IMR-90 (cell line): ENCODE results near the gene KNG1. TPM values are rescaled to one million over a fixed set of nuclear protein-coding genes. Genes with fewer than 3 reads are reported as not detected.
A peak's percentile ranks its signal among the peaks of the same experiment; 100 is the strongest.

Source experiments
- ATAC-seq: fragments of 200-7000 bp; cut with Tn5 transposase; 2 replicates; pipeline ENCODE4 v1.9.1; 2020; ENCODE audit warnings: low read depth, mild to moderate bottlenecking, moderate library complexity
- BruUV-seq: library from RNA; stranded (reverse); fragments of 400-500 nt; replicated peaks from 2 replicates; lab custom pipeline; 2021; lab: Mats Ljungman, UMichigan
- CTCF ChIA-PET: fragments of 300-600 bp; formaldehyde crosslinking; extraction: SDS; loops from one replicate; lab custom pipeline; 2021; ENCODE audit warnings: antibody characterized with exemption; lab: Yijun Ruan, JAX
- POLR2A ChIA-PET: fragments of 300-600 bp; sonication (Branson Sonifier 250); formaldehyde crosslinking; loops from one replicate; lab custom pipeline; 2022; ENCODE audit warnings: antibody characterized with exemption; ENCODE audit not compliant: unreplicated experiment; lab: Charles Lee
- DNase-seq: peaks from one replicate; pipeline ENCODE4 v3.0.0; 2013
- H2AFZ ChIP-seq: replicated peaks from 2 replicates; pipeline ENCODE3; 2013; ENCODE audit warnings: low read length, mild to moderate bottlenecking; ENCODE audit not compliant: poor library complexity
- H2AK5ac ChIP-seq: 2 replicates; pipeline ENCODE4 v1.6.1; 2013; ENCODE audit warnings: low read depth, low read length, inconsistent platforms
- H2AK9ac ChIP-seq: replicated peaks from 2 replicates; pipeline ENCODE3; 2013; ENCODE audit warnings: mild to moderate bottlenecking, low read depth, low read length, moderate library complexity; ENCODE audit not compliant: poor library complexity
- H2BK120ac ChIP-seq: 2 replicates; pipeline ENCODE4 v1.6.1; 2013; ENCODE audit warnings: low read depth, low read length, inconsistent platforms
- H2BK15ac ChIP-seq: 3 replicates; pipeline ENCODE4 v1.6.1; 2013; ENCODE audit warnings: low read depth, low read length, inconsistent platforms
- H2BK20ac ChIP-seq: 2 replicates; pipeline ENCODE4 v1.6.1; 2013; ENCODE audit warnings: low read depth, mild to moderate bottlenecking, inconsistent platforms, low read length, moderate library complexity
- H2BK5ac ChIP-seq: 2 replicates; pipeline ENCODE4 v1.6.1; 2013; ENCODE audit warnings: mild to moderate bottlenecking, low read depth, low read length, inconsistent platforms; ENCODE audit not compliant: poor library complexity, severe bottlenecking
- H3K14ac ChIP-seq: replicated peaks from 2 replicates; pipeline ENCODE4 v1.6.1; 2013; ENCODE audit warnings: low read depth, low read length, inconsistent platforms
- H3K18ac ChIP-seq: 2 replicates; pipeline ENCODE4 v1.6.1; 2013; ENCODE audit warnings: low read depth, low read length, control low read depth
- H3K23ac ChIP-seq: 2 replicates; pipeline ENCODE4 v1.6.1; 2013; ENCODE audit warnings: low read depth, low read length, inconsistent platforms
- H3K27ac ChIP-seq: 2 replicates; pipeline ENCODE4 v1.5.1; 2013; ENCODE audit warnings: mild to moderate bottlenecking, control low read depth, low read length; ENCODE audit not compliant: insufficient read depth
- H3K27me3 ChIP-seq: 2 replicates; pipeline ENCODE4 v1.6.1; 2013; ENCODE audit warnings: low read length; ENCODE audit not compliant: control insufficient read depth, insufficient read depth
- H3K36me3 ChIP-seq: 2 replicates; pipeline ENCODE4 v1.6.1; 2013; ENCODE audit warnings: low read length, mixed read lengths; ENCODE audit not compliant: control insufficient read depth, insufficient read depth
- H3K4ac ChIP-seq: 2 replicates; pipeline ENCODE4 v1.6.1; 2013; ENCODE audit warnings: low read depth, low read length, inconsistent platforms
- H3K4me1 ChIP-seq: 2 replicates; pipeline ENCODE4 v1.6.1; 2013; ENCODE audit warnings: low read length, mixed read lengths; ENCODE audit not compliant: control insufficient read depth, insufficient read depth
- H3K4me2 ChIP-seq: 2 replicates; pipeline ENCODE4 v1.6.1; 2013; ENCODE audit warnings: low read depth, mild to moderate bottlenecking, control low read depth, low read length, moderate library complexity
- H3K4me3 ChIP-seq: 2 replicates; pipeline ENCODE4 v1.5.1; 2013; ENCODE audit warnings: low read depth, mild to moderate bottlenecking, control low read depth, low read length, moderate library complexity; ENCODE audit not compliant: insufficient read depth
- H3K56ac ChIP-seq: 2 replicates; pipeline ENCODE4 v1.6.1; 2013; ENCODE audit warnings: low read length, inconsistent platforms; ENCODE audit not compliant: insufficient read depth; ENCODE audit errors: extremely low read depth
- H3K79me1 ChIP-seq, 2 experiments: 2 replicates each; pipeline ENCODE4 v1.6.1; 2013; ENCODE audit warnings: low read length in 2 of 2, inconsistent platforms in 1 of 2, low read depth in 1 of 2
- H3K9ac ChIP-seq: 2 replicates; pipeline ENCODE4 v1.6.1; 2013; ENCODE audit warnings: low read depth, low read length, control low read depth
- H3K9me1 ChIP-seq: 2 replicates; pipeline ENCODE4 v1.6.1; 2013; ENCODE audit warnings: low read length, inconsistent platforms; ENCODE audit not compliant: insufficient read depth
- H3K9me3 ChIP-seq: 2 replicates; pipeline ENCODE4 v1.6.1; 2013; ENCODE audit warnings: low read length; ENCODE audit not compliant: control insufficient read depth, insufficient read depth
- H4K20me1 ChIP-seq: 2 replicates; pipeline ENCODE4 v1.6.1; 2013; ENCODE audit warnings: low read length, inconsistent platforms; ENCODE audit not compliant: insufficient read depth
- H4K5ac ChIP-seq: 2 replicates; pipeline ENCODE4 v1.6.1; 2013; ENCODE audit warnings: mild to moderate bottlenecking, low read depth, low read length, control low read depth
- H4K8ac ChIP-seq, 2 experiments: 2 replicates each; pipeline ENCODE4 v1.6.1; 2013; ENCODE audit warnings: low read depth in 2 of 2, low read length in 2 of 2, control low read depth in 1 of 2, inconsistent platforms in 1 of 2
- H4K91ac ChIP-seq: 2 replicates; pipeline ENCODE4 v1.6.1; 2013; ENCODE audit warnings: low read depth, low read length, inconsistent platforms; ENCODE audit not compliant: insufficient read depth
- CEBPB ChIP-seq: IDR thresholded peaks from 2 replicates; pipeline ENCODE4 v1.6.1; 2012; ENCODE audit warnings: low read depth, low read length, improper control_type of control experiment
- CHD1 ChIP-seq: IDR thresholded peaks from 2 replicates; pipeline ENCODE4 v1.6.1; 2012; ENCODE audit warnings: low read depth, low read length, improper control_type of control experiment
- FOS ChIP-seq: fragments of 150-350 bp; IDR thresholded peaks from 2 replicates; pipeline ENCODE4 v1.6.1; 2016; ENCODE audit warnings: low read depth, low read length
- MAFK ChIP-seq: IDR thresholded peaks from 2 replicates; pipeline ENCODE4 v1.6.1; 2012; ENCODE audit warnings: low read depth, low read length, improper control_type of control experiment
- MAZ ChIP-seq: IDR thresholded peaks from 2 replicates; pipeline ENCODE4 v1.6.1; 2012; ENCODE audit warnings: low read depth, mild to moderate bottlenecking, low read length, improper control_type of control experiment, moderate library complexity, borderline replicate concordance
- MXI1 ChIP-seq: IDR thresholded peaks from 2 replicates; pipeline ENCODE4 v1.6.1; 2012; ENCODE audit warnings: low read depth, mild to moderate bottlenecking, low read length, moderate library complexity, borderline replicate concordance
- NFE2L2 ChIP-seq: fragments of 150-350 bp; IDR thresholded peaks from 2 replicates; pipeline ENCODE4 v1.6.1; 2016; ENCODE audit warnings: low read depth, mild to moderate bottlenecking, low read length
- POLR2A ChIP-seq: IDR thresholded peaks from 2 replicates; pipeline ENCODE4 v1.6.1; 2012; ENCODE audit warnings: mild to moderate bottlenecking, low read depth, low read length
- RAD21 ChIP-seq: IDR thresholded peaks from 2 replicates; pipeline ENCODE4 v1.6.1; 2012; ENCODE audit warnings: low read length, improper control_type of control experiment
- RCOR1 ChIP-seq: IDR thresholded peaks from 2 replicates; pipeline ENCODE4 v1.6.1; 2012; ENCODE audit warnings: mild to moderate bottlenecking, low read length, improper control_type of control experiment; ENCODE audit not compliant: insufficient replicate concordance
- RFX5 ChIP-seq: IDR thresholded peaks from 2 replicates; pipeline ENCODE4 v1.8.0; 2012; ENCODE audit warnings: low read depth, mild to moderate bottlenecking, low read length, moderate library complexity
- SMC3 ChIP-seq: fragments of 150-350 bp; IDR thresholded peaks from 2 replicates; pipeline ENCODE4 v1.6.1; 2016; ENCODE audit warnings: low read depth, mild to moderate bottlenecking, antibody characterized with exemption, low read length, moderate library complexity
- WGBS, 2 experiments: methylation state at CpG; one replicate each; pipeline versions ENCODE4 v1.1.5 to v1.1.7; 2013; ENCODE audit warnings: missing lambda C conversion rate in 2 of 2; ENCODE audit not compliant: insufficient read length in 1 of 2; ENCODE audit errors: extremely low coverage in 2 of 2; 5-methylcytosine and 5-hydroxymethylcytosine counted together
- dilution Hi-C: fragments of 300-500 bp; cut with HindIII; formaldehyde crosslinking; loops from one replicate; pipeline ENCODE4 v1.14.3; 2018; ENCODE audit warnings: low sequenced_read_pairs; ENCODE audit not compliant: unreplicated experiment
- in situ Hi-C: fragments of 300-500 bp; cut with MboI; formaldehyde crosslinking; loops from 3 replicates; pipeline ENCODE4 v1.14.3; 2019; ENCODE audit warnings: low sequenced_read_pairs, inconsistent platforms, mixed read lengths
- intact Hi-C: fragments of 100-400 bp; cut with micrococcal nuclease; formaldehyde crosslinking; loops from 2 replicates; pipeline ENCODE4 v1.10.0; 2022
- polyA plus RNA-seq, 3 experiments: library from polyadenylated mRNA; depleted of rRNA; stranded (reverse); fragments of >200 nt; gene quantifications; 2 replicates each; pipeline ENCODE4 v1.2.3, GENCODE V29; 2012; ENCODE audit warnings: low replicate concordance in 1 of 3
- total RNA-seq: library from RNA; depleted of rRNA; stranded (reverse); fragments of >200 nt; gene quantifications from 2 replicates; pipeline ENCODE4 v1.2.3, GENCODE V29; 2012
- TF ChIP-seq, protein P1 (sequence below): conservative IDR thresholded peaks from 2 replicates; pipeline ENCODE4 v1.5.1; 2012; ENCODE audit warnings: mild to moderate bottlenecking, low read depth, low read length, improper control_type of control experiment
- TF ChIP-seq, protein P2 (sequence below): fragments of 150-350 bp; IDR thresholded peaks from 2 replicates; pipeline ENCODE4 v1.6.1; 2017; ENCODE audit warnings: mild to moderate bottlenecking, antibody characterized with exemption, low read length, low read depth
- TF ChIP-seq, protein P3 (sequence below): fragments of 150-350 bp; IDR thresholded peaks from 2 replicates; pipeline ENCODE4 v1.6.1; 2016; ENCODE audit warnings: low read depth, mild to moderate bottlenecking, low read length, moderate library complexity, borderline replicate concordance

KNG1 gene
- total and polyA plus RNA-seq, 2 of the 4 experiments (the other 2 are of a cell fraction), result not detected

DNA sequence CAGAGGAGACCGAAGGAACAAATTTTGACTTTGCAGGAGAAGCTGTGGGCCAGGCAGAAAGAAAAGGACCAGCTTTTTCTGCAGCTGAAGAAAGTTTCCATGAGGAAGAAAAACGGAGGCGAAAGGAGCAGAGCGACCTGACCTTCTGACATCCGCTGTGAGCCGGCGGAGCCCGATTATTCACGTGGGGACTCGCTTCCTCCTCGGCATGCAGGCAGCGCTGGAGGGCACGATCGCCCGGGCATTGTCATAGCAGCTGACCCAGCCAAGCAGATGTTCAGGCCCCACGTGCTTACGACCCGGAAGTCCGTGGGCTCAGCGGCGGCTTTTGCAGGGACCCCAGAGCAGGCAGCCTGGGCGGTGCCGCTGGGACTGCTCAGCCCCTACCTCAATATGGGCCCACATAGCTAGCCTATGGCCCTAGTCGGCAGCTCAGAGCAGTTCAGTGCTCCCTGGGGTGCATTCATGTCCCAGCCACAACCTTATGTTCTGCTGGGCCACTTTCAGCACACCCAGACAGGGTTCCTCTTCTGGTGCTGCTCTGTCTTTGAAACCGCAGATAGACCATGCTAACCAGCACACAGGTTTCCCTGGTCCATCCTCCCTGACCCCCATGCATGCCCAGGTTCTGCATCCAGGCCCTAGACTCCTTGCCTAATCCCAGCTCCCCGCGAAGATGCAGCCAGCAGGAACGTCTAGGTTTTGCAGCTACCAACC, 55.7 kb downstream of the KNG1 start:
- peak overlapping the region; percentile 78 for H3K4me2 ChIP-seq
- 38% methylated on average over 17 of the region's 28 CpGs; no CpG with 5 or more reads in 1 of the 2 experiments for WGBS, 2 experiments
- ChIA-PET POLR2A (interaction anchor here (1.2 kb wide), 1 partner anchor 10 kb away, joined by 5 read pairs; the partner anchor contains the start of gene EIF4A2), CTCF (no interaction called here)
- no peaks in the 10 kb centered on the region for H3K9me3 ChIP-seq
- peak overlapping the region; percentile 84 for H2AFZ ChIP-seq
- ATAC-seq (peak; percentile 69), DNase-seq (no peak)
- no peak overlapping the region for H3K18ac ChIP-seq
- no peak overlapping the region for H3K4ac ChIP-seq
- 0 out of 2 replicates have a peak overlapping the region, but pooled peaks have one; percentile 3 for H3K14ac ChIP-seq
- in situ Hi-C loops, result no loop called here
- no peaks in the 10 kb centered on the region for H3K79me1 ChIP-seq
- H3K27me3 ChIP-seq, result peaks cover 1% of the 10 kb centered on the region; the same call in 1 of the 2 replicates
- H4K20me1 ChIP-seq, result no peaks in the 10 kb centered on the region
- H4K91ac ChIP-seq, result no peak overlapping the region
- peaks cover 4% of the 10 kb centered on the region; the same call in 1 of the 2 replicates for H3K4me1 ChIP-seq
- H4K8ac ChIP-seq, result peak overlapping the region; percentile 29 to 60; a peak in 3 of 4 replicates
- dilution Hi-C loops, result no loop called here
- no peak overlapping the region for H3K4me3 ChIP-seq
- intact Hi-C loops, result no loop called here
- no peak overlapping the region for H2BK20ac ChIP-seq
- no peak overlapping the region for H2AK5ac ChIP-seq
- no peak overlapping the region; the same call in 1 of the 2 replicates for H4K5ac ChIP-seq
- H3K23ac ChIP-seq, result peak overlapping the region; percentile 72
- H2BK120ac ChIP-seq, result 0 out of 2 replicates have a peak overlapping the region, but pooled peaks have one; percentile 19
- peak overlapping the region; percentile 19 for H2AK9ac ChIP-seq
- H3K56ac ChIP-seq, result no peak overlapping the region
- H2BK5ac ChIP-seq, result no peak overlapping the region
- H2BK15ac ChIP-seq, result no peak overlapping the region
- H3K9ac ChIP-seq, result peak overlapping the region; percentile 13; the same call in 1 of the 2 replicates
- no peaks in the 10 kb centered on the region for H3K9me1 ChIP-seq
- H3K27ac ChIP-seq, result no peak overlapping the region
- H3K36me3 ChIP-seq, result no peaks in the 10 kb centered on the region
- no TSS peak for BruUV-seq
- TF ChIP-seq MXI1 (no peak), CHD1 (no peak), SMC3 (no peak), POLR2A (no peak), MAFK (no peak), MAZ (no peak), RCOR1 (no peak), RAD21 (no peak), NFE2L2 (no peak), CEBPB (no peak), FOS (no peak), RFX5 (no peak)
- TF ChIP-seq, protein P1, sequence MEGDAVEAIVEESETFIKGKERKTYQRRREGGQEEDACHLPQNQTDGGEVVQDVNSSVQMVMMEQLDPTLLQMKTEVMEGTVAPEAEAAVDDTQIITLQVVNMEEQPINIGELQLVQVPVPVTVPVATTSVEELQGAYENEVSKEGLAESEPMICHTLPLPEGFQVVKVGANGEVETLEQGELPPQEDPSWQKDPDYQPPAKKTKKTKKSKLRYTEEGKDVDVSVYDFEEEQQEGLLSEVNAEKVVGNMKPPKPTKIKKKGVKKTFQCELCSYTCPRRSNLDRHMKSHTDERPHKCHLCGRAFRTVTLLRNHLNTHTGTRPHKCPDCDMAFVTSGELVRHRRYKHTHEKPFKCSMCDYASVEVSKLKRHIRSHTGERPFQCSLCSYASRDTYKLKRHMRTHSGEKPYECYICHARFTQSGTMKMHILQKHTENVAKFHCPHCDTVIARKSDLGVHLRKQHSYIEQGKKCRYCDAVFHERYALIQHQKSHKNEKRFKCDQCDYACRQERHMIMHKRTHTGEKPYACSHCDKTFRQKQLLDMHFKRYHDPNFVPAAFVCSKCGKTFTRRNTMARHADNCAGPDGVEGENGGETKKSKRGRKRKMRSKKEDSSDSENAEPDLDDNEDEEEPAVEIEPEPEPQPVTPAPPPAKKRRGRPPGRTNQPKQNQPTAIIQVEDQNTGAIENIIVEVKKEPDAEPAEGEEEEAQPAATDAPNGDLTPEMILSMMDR, result no peak
- TF ChIP-seq, protein P2, sequence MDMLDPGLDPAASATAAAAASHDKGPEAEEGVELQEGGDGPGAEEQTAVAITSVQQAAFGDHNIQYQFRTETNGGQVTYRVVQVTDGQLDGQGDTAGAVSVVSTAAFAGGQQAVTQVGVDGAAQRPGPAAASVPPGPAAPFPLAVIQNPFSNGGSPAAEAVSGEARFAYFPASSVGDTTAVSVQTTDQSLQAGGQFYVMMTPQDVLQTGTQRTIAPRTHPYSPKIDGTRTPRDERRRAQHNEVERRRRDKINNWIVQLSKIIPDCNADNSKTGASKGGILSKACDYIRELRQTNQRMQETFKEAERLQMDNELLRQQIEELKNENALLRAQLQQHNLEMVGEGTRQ, result no peak
- TF ChIP-seq, protein P3, sequence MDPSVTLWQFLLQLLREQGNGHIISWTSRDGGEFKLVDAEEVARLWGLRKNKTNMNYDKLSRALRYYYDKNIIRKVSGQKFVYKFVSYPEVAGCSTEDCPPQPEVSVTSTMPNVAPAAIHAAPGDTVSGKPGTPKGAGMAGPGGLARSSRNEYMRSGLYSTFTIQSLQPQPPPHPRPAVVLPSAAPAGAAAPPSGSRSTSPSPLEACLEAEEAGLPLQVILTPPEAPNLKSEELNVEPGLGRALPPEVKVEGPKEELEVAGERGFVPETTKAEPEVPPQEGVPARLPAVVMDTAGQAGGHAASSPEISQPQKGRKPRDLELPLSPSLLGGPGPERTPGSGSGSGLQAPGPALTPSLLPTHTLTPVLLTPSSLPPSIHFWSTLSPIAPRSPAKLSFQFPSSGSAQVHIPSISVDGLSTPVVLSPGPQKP, result no peak
